ENCODE measurements around the gene BRINP2.
A peak's percentile ranks its signal among the peaks of the same experiment; 100 is the strongest.

The BRINP2 gene

DNA sequence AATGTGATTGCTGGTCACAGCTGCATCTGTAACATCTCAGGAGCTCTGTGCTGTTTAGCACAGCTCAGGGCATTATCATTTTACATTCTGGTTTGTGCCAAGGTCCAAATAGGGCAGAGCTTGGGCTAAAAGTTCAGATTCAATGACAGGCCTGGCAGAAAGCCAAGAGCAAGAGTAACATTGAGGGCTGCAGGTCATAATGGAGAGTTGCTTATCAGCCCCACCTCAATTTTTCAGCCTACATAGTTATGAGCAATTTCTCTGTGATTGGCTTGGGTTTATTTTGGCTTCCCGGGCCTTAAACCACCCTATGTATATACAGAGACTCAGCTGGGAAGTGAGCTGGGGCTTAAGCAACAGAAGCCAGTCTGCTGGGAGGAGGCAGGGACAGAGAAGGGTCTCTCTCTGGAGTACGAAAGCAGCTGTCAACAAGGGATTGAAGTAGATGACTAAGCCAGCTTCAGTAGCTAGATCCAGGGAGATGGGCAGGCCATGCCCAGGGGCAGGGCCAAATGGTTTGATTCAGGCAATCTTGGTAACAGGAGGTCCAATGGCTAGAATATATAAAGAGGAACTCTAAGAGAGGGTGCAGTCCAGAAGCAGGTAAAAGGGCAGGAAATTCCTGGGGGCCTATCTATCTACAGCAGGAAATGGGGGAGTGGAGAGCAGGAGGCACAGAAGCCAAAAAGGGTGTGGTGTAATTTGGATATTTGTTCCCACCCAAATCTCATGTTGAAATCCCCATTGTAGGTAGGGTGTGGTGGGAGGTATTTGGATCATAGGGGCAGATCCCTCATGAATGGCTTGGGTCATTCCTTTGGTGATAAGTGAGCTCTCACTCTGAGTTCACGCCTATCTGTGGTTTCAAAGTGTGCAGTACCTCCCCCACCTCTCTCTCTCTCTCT, 49.0 kb downstream of the BRINP2 start:
- DNase-seq (ENCODE audit: low read depth), result no peak

DNA sequence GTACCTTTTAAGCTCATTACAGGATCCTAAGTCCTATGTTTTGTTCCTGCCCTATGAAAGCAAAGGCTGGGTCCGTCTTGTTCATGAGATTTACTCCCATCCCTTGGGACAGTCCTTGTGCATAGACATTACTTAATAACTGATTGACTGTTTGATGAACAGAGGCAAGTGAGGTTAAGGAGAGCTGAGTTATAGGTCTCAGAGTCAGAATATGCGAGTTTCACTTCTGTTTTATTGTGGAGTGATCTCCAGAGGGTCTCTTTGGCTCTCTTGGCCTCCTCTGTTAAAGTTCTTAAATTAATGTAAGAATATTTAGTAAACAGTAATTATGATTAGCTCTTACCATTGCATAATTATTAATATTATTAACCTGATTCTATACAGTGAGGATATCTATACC, 52.6 kb downstream of the BRINP2 start:
- DNase-seq (ENCODE audit: low read depth), result no peak

DNA sequence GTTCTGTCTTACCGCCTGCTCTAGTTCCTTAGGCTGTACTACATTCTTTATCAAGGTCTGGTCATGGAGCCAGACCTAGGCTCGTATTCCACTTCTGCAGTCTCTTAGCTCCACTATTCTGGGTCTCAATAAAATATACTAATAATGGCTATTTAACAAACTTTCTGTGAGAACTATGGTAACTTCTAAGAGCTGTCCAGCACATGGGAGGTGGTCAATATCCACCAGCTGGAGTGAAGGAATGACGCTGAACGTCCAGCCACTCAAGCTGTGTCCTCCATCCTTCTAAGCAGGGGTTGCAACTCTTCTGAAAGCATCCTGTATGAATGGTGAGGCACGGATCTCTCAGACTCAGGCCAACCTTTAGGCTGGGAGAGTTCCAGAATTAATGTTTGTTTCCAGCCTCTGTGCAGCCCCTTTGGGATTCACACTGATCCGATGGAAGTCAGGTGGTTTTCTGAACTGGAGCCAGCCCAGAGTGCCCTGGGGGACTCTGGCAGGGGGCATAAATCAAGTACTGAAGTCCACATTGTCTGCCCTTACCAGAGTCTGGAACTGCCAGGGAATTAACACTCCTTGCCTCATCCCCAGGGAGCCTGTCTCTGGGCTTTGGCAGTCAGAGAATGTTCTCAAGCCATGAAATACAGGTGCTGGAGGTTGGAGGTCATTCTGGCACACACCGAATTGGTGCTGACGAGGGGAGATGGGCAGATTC, 57.4 kb downstream of the BRINP2 start:
- DNase-seq (ENCODE audit: low read depth), result no peak

DNA sequence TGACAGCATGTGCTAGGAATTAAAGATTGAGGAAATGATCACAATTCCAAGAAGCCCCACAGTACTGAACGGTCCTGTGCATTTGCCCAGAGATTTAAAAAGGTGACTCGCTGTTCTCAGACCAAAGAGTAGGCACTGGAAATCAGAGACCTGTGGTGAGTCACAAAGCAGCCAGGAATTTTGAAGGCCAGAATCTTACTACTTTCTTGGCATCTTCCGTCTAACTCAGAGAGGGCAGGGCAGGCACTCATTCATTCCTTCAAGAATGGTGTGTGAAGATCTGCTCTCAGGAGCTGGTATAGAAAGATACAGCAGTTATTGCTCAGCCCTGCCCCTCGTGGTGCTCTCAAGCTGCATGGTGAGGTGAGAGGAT, 57.9 kb downstream of the BRINP2 start:
- no peak for DNase-seq (ENCODE audit: low read depth)

DNA sequence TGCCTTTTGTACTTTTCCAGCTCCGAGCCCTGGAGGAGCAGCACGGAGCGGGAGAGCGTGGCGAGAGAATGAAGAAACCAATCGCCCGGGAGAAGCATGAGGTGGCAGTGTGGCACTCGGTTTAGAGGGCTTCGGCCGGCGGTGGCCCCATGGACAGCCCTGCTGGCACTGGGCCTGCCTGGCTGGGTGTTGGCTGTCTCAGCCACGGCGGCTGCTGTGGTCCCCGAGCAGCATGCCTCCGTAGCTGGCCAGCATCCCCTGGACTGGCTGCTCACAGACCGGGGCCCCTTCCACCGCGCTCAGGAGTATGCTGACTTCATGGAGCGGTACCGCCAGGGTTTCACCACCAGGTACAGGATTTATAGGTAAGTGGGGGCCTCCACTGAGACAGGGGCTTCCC, 59.0 kb downstream of the BRINP2 start:
- DNase-seq (ENCODE audit: low read depth), result no peak

DNA sequence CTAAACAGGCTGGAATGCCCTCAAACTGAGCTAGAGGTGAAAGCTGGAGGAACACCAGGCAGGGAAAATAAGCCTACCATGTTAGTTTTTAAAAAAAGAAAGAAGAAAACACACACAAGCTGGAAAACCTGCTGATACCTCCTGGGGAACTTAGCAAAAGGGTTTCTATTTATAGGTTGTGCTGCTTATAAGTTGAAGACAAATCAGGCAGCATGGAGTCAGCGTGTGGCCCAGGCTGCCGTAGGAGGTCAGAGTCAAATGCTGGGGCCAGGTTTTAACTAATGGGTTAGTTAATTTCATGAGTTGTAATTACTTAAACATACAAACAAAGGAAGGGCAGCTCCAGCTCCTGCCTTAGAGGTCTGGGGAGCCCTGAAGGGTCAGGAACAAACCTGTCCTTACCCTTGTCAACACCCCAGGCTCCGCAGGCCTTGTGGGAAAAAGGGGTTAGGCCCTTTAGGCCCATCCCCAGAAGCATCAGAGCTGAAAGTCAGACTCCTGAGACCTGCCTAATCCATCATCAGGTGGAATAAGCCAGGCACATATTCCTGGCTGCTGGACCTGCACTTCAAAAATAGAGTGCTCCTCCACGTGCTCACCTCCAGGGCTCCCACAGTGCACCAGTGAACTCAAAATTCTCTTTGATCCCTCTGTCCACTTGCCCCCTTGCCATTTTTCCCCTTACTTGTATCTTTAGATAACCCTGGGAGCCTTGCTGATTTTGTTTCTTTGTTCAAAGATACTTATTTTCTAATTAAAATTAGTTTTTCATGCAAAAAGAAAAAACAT, 59.7 kb downstream of the BRINP2 start:
- no peak for DNase-seq (ENCODE audit: low read depth)

DNA sequence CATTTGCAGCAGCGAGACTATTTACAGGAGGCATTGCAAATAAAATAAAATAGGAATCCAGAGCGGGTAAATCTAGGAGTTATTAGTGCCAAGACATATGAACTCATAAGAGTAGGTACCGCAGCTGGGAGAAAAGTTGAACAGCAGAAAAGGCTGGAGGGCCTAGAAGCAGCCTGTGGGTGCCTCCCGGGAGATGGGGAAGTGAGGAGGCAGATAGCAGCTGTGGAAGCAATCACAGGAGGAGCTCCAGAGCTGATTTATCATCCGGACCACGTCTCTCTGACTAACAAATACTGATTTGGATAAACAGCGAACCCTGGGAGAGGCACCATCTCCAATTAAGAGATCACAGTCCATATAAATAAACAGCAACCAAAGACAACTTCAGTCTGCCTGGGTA, 64.6 kb downstream of the BRINP2 start:
- DNase-seq (ENCODE audit: low read depth), result no peak

DNA sequence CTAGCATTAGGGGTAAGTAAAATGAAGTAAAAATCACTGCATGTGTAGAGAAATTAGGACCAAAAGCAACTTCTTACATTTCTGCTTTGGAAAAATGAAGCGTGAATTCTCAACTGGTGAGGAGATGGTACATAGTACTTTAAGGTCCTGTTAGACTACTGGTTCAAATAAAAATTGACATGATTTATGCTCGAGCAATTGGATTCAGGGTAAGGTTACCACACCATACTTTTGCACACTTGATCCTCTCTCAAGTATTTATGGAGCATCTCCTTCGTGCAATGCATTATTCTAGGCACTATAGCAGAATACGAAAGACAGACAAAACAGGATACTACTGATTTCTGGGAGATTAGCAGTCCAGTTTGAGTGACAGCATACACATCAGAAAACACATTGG, 66.2 kb downstream of the BRINP2 start:
- DNase-seq (ENCODE audit: low read depth), result no peak

DNA sequence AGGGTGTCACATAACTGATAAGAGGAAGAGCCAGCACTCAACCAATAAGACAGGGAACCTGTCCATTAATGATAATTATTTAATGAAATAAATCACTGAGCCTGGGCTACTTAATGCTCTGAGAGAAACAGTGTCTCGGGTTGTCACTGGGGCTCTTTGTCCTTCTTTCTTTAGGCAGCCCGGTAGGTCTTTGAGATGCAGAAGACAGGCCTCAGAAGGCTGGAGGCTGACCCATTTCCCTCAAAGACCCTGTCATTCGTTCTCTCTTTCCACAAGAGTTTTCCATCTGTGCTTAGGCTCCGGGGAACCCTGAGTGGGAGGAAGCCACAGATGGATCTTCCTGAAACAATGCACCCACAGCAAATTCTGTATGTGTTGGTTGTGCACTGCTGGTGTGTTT, 68.2 kb downstream of the BRINP2 start:
- no peak for DNase-seq (ENCODE audit: low read depth)

DNA sequence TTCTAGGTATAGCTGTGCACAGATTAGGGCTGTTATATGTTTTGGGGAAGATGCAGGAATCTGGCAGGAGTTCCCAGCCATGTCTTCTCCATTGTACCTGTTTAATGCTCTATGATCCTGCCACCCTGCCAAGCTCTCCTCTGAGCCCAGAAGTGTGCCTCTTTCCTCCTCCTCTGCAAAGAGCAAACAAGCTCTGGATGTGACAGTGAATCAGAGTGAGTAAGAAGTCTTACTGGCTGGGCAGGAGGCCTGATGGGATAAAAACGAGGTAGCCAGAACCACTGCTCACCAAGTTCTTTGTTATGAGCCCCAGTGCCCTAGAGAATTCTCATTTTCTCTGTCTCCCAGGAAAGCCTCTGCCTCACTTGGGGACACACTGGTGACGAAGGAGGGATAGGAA, 69.0 kb downstream of the BRINP2 start:
- no peak for DNase-seq (ENCODE audit: low read depth)

DNA sequence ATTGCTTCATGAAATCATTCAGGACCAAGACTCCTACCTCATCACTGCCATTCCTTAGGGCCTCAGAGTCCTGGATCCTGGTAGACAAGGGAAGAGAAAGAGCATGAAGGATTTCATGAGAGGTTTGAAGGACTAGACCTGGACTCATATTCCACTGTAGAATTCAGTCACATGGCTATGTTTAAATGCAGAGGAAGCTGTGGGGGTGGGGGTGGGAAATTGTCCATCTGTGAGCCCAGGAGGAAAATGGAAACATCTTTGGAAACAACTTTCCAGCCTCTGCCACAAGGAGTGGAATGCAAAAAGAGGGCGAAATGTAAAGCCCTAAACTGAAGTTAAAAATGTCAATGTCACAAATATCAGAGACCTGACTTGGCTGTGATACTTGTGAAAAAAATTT, 73.0 kb downstream of the BRINP2 start:
- DNase-seq (ENCODE audit: low read depth), result no peak

DNA sequence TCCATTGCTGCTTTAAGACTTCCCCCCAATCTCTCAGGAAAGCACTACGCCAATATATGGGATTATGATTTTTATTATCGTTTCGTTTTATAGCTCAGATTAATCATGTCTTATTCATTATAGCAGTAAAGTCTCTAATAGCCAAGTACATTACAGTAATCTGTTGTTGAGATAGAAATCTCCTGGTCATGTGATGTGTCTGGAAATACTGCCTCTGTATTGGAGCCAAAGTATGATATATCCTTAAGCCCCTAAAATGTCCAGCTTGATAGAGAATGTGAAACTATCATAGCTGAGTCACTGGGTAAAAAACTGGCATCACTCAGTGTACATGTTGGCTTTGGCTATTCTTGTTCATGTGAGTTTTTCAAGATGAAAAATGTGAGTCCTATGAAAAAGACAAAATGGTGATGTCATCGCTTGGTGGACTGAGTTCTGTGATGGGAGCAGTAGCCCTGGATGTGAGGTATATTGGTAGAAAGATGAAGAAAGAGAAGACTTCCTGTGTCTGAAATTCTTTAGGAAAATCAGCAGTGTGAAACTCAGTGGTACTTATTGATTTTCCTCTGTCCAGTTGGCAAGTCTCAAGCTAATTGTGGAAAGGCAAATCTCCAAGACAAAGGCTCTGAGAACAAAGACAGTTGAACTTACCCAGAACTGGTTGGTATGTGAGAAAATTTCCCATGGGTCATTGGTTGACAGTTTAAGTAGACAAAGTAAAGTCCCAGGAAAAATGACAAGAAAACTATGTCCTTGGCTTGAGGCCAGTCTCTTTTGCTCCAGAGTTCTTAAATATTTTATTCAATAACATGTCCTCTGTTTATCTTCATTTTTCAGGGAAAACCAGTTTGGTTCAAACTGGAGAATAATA, 76.2 kb downstream of the BRINP2 start:
- no peak for DNase-seq (ENCODE audit: low read depth)

DNA sequence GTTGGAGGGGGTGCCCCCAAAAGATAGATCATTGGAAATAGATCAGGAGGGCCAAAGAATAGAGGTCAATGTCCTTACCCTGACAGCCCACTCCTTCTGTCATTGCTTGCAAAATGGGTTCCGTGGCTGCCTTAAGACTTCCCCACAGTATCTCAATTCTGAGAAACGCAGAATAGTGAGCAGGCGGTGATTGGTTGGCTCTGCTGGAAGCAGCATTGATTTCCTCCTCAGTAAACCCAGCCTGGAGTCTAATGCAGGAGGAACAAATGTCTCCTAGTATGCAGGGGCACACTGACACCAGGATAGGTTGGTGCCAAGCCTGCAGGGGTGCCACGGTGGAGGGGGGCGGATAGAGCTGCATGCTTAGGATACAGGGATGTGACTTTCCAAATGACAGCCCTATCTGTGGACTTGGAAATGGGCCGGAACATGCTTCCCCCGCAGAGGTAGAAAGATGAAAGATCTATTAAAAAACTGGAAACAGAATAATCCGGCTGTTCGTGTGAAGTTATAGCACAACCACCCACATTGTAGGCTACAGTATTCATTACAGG, 76.9 kb downstream of the BRINP2 start:
- DNase-seq (ENCODE audit: low read depth), result no peak

DNA sequence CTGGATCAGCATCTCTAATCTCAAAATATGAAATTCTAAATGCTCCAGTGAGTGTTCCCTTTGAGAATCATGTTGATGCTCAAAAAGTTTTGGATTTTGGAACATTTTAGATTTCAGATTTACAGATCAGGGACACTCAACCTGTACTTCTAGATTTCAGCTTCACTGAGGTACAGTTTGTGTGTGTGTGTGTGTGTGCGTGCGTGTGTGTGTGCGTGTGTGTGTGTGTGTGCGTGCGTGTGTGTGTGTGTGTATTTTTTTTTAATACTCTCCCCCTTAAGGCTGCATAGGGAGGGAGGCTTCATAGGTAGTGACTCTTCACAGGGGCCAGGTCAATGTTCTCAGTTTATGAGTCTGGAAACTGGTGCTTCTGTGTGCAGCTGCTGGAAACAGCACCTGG, 77.5 kb downstream of the BRINP2 start:
- no peak for DNase-seq (ENCODE audit: low read depth)

DNA sequence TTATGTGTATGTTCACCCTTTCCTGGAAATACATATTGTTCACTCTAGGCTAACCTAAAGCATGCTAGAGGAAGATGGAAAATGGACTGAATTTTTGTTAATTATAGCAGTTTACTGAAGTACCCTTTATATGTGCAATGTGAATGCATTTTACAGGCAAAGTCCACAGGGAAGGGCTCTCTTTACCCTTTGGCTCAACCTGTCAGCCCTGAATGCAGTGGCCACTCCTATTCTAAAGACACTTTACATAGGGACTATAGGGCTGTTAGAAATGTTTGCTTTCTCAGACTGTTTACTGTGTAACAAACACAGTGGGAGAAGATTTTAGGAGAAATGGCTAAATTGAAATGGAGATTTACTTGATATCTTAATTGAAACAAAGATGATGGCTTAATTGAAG, 78.5 kb downstream of the BRINP2 start:
- DNase-seq (ENCODE audit: low read depth), result no peak

DNA sequence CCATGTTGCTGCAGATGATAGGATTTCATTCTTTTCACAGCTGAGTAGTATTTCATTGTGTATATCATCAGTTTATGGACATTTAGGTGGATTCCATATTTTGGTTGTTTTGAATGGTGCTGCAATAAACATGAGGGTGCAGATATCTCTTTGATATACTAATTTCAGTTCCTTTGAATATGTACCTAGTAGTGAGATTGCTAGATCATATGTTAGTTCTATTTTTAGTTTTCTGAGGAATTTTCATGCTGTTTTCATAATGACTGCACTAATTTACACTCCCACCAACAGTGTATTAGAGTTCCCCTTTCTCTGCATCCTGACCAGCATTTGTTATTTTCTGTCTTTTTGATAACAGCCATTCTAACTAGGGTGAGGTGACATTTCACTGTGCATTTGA, 82.1 kb downstream of the BRINP2 start:
- no peak for DNase-seq (ENCODE audit: low read depth)

DNA sequence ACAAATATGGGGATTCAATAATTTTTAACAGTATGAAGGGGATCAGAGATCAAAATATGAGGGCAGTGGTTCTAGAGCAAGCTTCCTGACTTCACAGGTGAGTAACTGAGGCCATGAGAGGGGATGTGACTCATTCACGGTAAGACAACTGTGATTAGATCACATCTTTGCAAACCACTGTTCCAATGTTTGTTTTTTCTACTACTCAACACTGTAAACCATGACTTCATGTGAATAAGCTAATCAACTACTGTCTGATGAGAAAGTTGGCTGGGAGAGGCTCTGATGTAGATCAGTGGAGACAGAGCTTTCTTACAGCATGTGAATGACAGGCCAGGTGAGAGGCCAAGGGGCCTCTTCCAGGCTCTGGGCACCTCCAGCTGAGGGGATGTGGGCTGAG, 84.7 kb downstream of the BRINP2 start:
- DNase-seq (ENCODE audit: low read depth), result no peak

DNA sequence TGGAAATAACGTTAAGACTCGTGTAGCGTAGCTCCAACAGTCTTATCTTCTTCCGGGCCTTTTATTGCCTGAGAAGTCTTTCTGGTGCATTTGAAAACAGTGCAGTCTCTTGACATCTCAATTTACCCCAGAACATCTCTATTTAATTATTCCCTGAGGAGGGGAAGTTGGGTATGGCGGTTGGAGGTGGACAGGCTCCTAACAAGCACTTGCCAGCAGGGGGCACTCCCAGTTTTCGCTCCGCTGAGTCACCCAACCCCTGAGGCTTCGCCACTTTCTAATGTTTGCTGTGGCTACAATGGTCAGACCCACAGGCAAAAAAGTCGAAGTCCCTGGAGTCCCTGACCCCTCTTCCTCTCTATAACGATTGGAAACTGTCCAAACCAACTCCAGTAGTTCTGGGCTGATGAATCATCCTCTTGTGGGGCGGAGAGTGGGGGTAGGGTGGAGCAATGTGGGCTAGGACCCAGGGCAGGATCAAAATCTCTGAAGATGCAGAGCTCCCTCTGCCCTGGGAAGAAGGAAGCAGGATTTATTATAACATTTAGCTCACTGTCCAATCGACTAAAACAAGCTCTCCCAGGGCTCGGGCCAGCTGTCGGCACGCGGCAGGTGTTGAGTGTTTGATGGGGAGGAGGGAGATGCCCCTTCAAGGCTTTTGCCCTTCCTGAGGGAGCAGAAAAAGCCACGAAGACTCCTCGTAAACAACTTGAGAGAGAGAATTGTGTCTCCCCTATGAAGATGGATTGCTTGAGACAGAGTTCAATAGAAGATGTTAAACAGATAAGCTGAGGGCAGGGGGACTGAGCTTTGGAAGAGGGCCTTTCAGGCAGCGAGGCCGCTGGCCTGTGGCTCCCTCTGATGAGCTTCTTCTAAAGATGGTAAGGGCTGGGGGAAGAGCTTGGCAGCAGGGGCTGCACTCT, 85.7 kb downstream of the BRINP2 start:
- DNase-seq (ENCODE audit: low read depth), result peak; percentile 5

DNA sequence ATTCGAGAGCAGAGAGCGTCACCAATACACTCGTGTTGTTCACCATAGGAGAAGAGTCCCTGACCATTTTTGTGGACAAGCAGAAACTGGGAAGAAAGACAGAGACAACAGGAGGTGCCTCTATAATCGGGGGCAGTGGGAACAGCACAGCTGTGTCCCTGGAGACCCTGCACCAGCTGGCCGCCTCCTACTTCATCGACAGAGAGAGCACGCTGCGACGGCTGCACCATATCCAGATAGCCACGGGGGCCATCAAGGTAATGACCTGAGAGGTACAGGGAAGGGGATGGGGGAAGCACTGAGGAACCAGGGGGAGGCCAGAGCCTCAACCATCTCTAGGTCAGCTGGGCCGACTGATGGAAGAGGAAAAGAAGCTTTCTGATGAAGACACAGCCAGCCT, 86.4 kb downstream of the BRINP2 start:
- DNase-seq (ENCODE audit: low read depth), result no peak

DNA sequence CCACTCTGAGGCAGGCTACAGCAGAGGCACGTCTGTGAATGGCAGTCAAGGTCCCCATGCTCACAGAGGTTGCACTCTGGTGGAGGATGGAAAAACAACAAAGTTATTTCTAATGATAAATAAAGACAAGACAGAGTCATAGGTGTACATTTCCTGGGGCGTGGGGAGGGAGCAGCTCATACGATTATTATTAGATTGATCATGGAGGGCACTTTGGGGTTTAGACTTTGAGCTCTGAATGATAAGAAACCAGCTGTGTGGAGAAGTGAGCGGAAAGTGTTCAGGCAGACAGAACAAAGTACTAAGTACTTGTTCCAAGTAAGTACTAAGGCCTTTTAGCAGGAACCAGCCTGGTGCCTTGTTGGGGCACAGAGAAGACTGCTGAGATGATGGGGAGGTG, 86.8 kb downstream of the BRINP2 start:
- no peak for DNase-seq (ENCODE audit: low read depth)

Measured in GM04504 (cell line).